Measurements from ENCODE around the gene OR5AR1. TPM values are rescaled to one million over a fixed set of nuclear protein-coding genes. Genes with fewer than 3 reads are reported as not detected.
A peak's percentile ranks its signal among the peaks of the same experiment; 100 is the strongest.
"Not testable (repeated sequence)": the region's sequence is repeated elsewhere in the genome, so short reads cannot be mapped to it uniquely, and the experiment has no call there.

The OR5AR1 gene
- total and polyA plus RNA-seq, 4 donors = not detected

DNA sequence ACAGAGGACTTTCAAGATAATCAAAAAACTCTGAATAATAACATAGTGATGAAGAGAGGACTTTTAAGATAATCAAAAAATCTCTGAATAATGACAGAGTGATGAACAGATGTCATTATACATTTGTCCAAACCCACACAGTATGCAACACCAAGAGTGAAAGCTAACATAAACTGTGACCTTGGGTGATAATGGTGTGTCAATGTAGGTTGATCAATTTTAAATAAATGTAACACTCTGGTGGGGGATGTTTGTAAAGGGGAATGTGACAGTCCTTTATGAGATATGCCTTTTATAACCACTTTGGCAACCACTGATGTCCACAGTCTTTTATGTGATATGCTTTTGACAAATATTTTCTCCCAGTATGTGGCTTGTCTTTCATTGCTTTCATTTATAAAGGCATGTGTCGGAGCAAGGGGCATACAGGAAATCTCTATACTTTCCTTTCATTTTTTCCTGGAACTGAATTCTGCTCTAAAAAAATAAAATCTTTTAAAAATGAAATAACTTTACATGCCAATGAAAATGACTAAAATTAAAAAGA, 25.1 kb downstream of the OR5AR1 start:
- 17 to 22% methylated on average over 1 of the region's 1 CpG for WGBS, 2 donors
- H3K36me3 ChIP-seq (ENCODE audit: control insufficient read depth in 1 of 2, insufficient read depth in 2 of 2, low read length in 1 of 2) = no peaks in the 10 kb centered on the region
- no peak overlapping the region for H3K27ac ChIP-seq (ENCODE audit: low read depth in 1 of 2, low read length in 2 of 2)
- H3K4me1 ChIP-seq (ENCODE audit: control insufficient read depth in 1 of 2, insufficient read depth in 2 of 2, low read length in 2 of 2) = no peaks in the 10 kb centered on the region
- peaks cover 2% of the 10 kb centered on the region for H3K9me3 ChIP-seq (ENCODE audit: control insufficient read depth, low read length)
- DNase-seq (no peak), ATAC-seq (ENCODE audit: low FRiP score) (no peak)
- no peak overlapping the region for H3K4me3 ChIP-seq (ENCODE audit: low read length in 2 of 2)
- intact Hi-C loops (cut with DNase I) = no loop called here
- H3K27me3 ChIP-seq (ENCODE audit: control insufficient read depth in 1 of 2, insufficient read depth in 2 of 2, low read length in 1 of 2) = no peaks in the 10 kb centered on the region

DNA sequence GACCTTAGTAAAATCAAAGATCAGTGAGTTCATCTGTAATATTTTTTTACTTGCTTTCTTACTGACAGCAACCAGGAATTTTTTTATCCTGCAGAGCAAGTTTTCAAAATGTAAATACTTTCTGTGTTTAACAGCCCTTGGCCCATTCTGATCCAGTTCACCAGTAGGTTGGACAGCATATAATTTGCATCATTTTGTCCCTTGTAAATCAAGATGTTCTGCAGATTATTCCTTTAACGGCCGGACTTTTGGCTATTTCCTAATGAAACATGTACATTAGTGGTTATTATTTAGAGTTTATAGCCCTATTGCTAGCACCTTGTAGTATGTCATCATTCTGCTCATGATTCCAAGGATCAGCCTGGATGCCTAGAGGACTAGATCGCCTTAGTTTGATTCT, 27.7 kb downstream of the OR5AR1 start:
- intact Hi-C loops (cut with DNase I); DNase-seq; H3K27me3 ChIP-seq (ENCODE audit: control insufficient read depth in 1 of 2, insufficient read depth in 2 of 2, low read length in 1 of 2); H3K36me3 ChIP-seq (ENCODE audit: control insufficient read depth in 1 of 2, insufficient read depth in 2 of 2, low read length in 1 of 2); H3K27ac ChIP-seq (ENCODE audit: low read depth in 1 of 2, low read length in 2 of 2); ATAC-seq (ENCODE audit: low FRiP score); H3K4me3 ChIP-seq (ENCODE audit: low read length in 2 of 2); H3K4me1 ChIP-seq (ENCODE audit: control insufficient read depth in 1 of 2, insufficient read depth in 2 of 2, low read length in 2 of 2); H3K9me3 ChIP-seq (ENCODE audit: control insufficient read depth, low read length): not testable (repeated sequence)
- 90% methylated on average over 3 of the region's 3 CpGs for WGBS, 2 donors

DNA sequence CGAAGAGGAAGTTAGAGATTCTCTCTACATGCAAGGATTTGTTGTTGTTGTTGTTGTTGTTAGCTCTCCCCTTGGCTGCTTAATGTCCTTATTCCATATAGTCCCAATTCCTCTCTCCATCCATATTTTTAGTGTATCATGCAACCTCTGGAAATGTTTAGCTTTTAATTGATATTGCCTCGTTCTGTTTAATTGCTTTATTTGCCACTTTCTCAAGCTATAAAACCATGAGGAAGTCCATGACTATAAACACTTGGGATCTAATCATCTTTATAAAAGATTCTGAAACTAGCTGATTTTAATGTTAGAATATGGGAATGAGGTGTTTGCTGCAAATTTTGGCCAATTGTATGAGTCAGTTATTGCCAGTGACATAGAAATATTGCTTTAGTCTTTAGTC, 29.9 kb downstream of the OR5AR1 start:
- Histone ChIP-seq H3K27me3 (ENCODE audit: control insufficient read depth in 1 of 2, insufficient read depth in 2 of 2, low read length in 1 of 2) (no peaks in the 10 kb centered on the region), H3K4me3 (ENCODE audit: low read length in 2 of 2) (no peak overlapping the region), H3K9me3 (ENCODE audit: control insufficient read depth, low read length) (no peaks in the 10 kb centered on the region), H3K27ac (ENCODE audit: low read depth in 1 of 2, low read length in 2 of 2) (no peak overlapping the region), H3K4me1 (ENCODE audit: control insufficient read depth in 1 of 2, insufficient read depth in 2 of 2, low read length in 2 of 2) (no peaks in the 10 kb centered on the region), H3K36me3 (ENCODE audit: control insufficient read depth in 1 of 2, insufficient read depth in 2 of 2, low read length in 1 of 2) (no peaks in the 10 kb centered on the region)
- 78 to 83% methylated on average over 2 of the region's 2 CpGs for WGBS, 2 donors
- DNase-seq (no peak), ATAC-seq (ENCODE audit: low FRiP score) (no peak)
- intact Hi-C loops (cut with DNase I) = no loop called here

DNA sequence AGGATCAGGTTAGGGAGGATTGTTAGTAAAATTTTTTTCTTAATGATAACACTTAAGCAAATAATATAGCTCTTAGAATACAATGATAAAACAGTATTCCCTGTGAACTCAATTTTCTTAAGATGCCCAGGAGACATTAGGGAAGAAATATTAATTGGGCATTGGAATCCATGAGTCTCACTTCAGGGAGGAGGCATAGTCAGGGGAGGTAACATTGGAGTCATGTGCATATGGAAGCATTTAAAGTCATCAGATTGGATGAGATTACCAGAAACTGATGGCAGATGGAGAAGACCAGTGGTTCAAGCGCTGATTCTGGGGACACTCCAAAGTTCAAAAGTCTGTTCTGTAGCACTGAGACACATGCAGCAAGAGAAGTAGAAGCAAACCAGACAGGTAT, 35.3 kb downstream of the OR5AR1 start, which contains the start of gene OR9G1:
OR9G1 (plus strand) TSS at position 301 of the 400 bp plus-strand sequence. CDS start 1,293 bp downstream, outside the sequence.
- no peaks in the 10 kb centered on the region for H3K27me3 ChIP-seq (ENCODE audit: control insufficient read depth in 1 of 2, insufficient read depth in 2 of 2, low read length in 1 of 2)
- no peaks in the 10 kb centered on the region for H3K9me3 ChIP-seq (ENCODE audit: control insufficient read depth, low read length)
- H3K4me3 ChIP-seq (ENCODE audit: low read length in 2 of 2) = no peak within 1 kb of the TSS
- ATAC-seq (ENCODE audit: low FRiP score) (no peak), DNase-seq (no peak)
- H3K27ac ChIP-seq (ENCODE audit: low read depth in 1 of 2, low read length in 2 of 2) = no peak within 1 kb of the TSS
- 81 to 88% methylated on average over 1 of the region's 1 CpG for WGBS, 2 donors
- H3K4me1 ChIP-seq (ENCODE audit: control insufficient read depth in 1 of 2, insufficient read depth in 2 of 2, low read length in 2 of 2) = no peaks in the 10 kb centered on the region
- no peaks in the 10 kb centered on the region for H3K36me3 ChIP-seq (ENCODE audit: control insufficient read depth in 1 of 2, insufficient read depth in 2 of 2, low read length in 1 of 2)
- intact Hi-C loops (cut with DNase I) = no loop called here

DNA sequence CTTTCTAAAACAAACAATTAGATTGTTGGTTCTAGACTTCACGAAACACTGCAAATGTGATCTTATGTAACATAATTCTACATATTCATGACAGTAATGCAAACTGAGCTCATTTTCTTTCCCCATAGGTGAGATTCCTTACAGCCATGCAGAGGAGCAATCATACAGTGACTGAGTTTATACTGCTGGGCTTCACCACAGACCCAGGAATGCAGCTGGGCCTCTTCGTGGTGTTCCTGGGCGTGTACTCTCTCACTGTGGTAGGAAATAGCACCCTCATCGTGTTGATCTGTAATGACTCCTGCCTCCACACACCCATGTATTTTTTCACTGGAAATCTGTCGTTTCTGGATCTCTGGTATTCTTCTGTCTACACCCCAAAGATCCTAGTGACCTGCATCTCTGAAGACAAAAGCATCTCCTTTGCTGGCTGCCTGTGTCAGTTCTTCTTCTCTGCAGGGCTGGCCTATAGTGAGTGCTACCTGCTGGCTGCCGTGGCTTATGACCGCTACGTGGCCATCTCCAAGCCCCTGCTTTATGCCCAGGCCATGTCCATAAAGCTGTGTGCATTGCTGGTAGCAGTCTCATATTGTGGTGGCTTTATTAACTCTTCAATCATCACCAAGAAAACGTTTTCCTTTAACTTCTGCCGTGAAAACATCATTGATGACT, 36.9 kb downstream of the OR5AR1 start:
- Histone ChIP-seq H3K9me3 (ENCODE audit: control insufficient read depth, low read length) (no peaks in the 10 kb centered on the region), H3K4me1 (ENCODE audit: control insufficient read depth in 1 of 2, insufficient read depth in 2 of 2, low read length in 2 of 2) (no peaks in the 10 kb centered on the region), H3K27ac (ENCODE audit: low read depth in 1 of 2, low read length in 2 of 2) (no peak overlapping the region), H3K4me3 (ENCODE audit: low read length in 2 of 2) (no peak overlapping the region), H3K36me3 (ENCODE audit: control insufficient read depth in 1 of 2, insufficient read depth in 2 of 2, low read length in 1 of 2) (no peaks in the 10 kb centered on the region), H3K27me3 (ENCODE audit: control insufficient read depth in 1 of 2, insufficient read depth in 2 of 2, low read length in 1 of 2) (no peaks in the 10 kb centered on the region)
- 52 to 54% methylated on average over 10 of the region's 10 CpGs for WGBS, 2 donors
- ATAC-seq (ENCODE audit: low FRiP score) (peak; percentile 73), DNase-seq (no peak)
- intact Hi-C loops (cut with DNase I) = no loop called here

DNA sequence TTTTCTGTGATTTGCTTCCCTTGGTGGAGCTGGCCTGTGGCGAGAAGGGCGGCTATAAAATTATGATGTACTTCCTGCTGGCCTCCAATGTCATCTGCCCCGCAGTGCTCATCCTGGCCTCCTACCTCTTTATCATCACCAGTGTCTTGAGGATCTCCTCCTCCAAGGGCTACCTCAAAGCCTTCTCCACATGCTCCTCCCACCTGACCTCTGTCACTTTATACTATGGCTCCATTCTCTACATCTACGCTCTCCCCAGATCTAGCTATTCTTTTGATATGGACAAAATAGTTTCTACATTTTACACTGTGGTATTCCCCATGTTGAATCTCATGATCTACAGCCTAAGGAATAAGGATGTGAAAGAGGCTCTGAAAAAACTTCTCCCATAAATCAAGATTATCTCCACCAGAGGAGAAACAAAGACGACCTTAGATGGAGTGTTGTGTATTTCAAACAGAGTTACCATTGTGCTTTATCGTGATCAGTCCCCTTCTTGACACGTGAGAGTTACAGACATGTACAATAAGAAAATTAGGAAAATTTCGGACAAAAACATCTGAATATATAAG, 37.5 kb downstream of the OR5AR1 start:
- no peak for DNase-seq
- Histone ChIP-seq H3K4me3 (ENCODE audit: low read length in 2 of 2) (no peak overlapping the region), H3K27ac (ENCODE audit: low read depth in 1 of 2, low read length in 2 of 2) (no peak overlapping the region), H3K9me3 (ENCODE audit: control insufficient read depth, low read length) (peaks cover 1% of the 10 kb centered on the region), H3K4me1 (ENCODE audit: control insufficient read depth in 1 of 2, insufficient read depth in 2 of 2, low read length in 2 of 2) (no peaks in the 10 kb centered on the region), H3K27me3 (ENCODE audit: control insufficient read depth in 1 of 2, insufficient read depth in 2 of 2, low read length in 1 of 2) (no peaks in the 10 kb centered on the region), H3K36me3 (ENCODE audit: control insufficient read depth in 1 of 2, insufficient read depth in 2 of 2, low read length in 1 of 2) (no peaks in the 10 kb centered on the region)
- 60 to 64% methylated on average over 8 of the region's 8 CpGs for WGBS, 2 donors
- ATAC-seq (ENCODE audit: low FRiP score) = peak; percentile 54
- intact Hi-C loops (cut with DNase I) = no loop called here

DNA sequence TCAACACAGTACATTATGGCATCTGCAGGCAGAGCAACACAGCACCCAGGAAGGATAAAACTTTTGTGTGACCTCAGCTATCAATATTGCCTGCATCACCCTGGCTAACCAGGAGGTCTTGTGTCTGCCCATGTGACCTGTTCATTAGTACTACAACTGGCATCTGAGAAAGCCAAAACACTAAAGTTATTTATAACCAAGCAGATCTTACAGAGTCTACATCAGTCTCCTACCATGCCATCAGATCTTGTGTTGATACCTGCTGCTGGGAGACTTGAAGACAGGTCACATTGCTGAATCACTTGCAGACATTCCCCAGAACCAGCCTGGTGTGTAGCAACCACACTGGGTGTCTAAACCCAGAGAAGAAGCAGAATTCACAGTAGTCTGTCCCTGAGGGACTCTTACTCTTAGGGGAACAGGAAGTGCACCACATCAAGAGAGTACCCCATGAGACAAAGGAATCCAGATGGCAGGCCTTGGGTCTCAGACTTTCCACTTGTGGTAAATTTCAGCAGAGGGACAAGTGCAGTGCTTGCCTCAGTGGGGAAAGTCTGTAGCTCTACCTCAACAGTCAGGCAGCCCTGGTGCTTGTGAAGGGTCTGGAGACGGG, 42.4 kb downstream of the OR5AR1 start:
- Histone ChIP-seq H3K27ac (ENCODE audit: low read depth in 1 of 2, low read length in 2 of 2) (no peak overlapping the region), H3K36me3 (ENCODE audit: control insufficient read depth in 1 of 2, insufficient read depth in 2 of 2, low read length in 1 of 2) (no peaks in the 10 kb centered on the region), H3K4me1 (ENCODE audit: control insufficient read depth in 1 of 2, insufficient read depth in 2 of 2, low read length in 2 of 2) (no peaks in the 10 kb centered on the region), H3K27me3 (ENCODE audit: control insufficient read depth in 1 of 2, insufficient read depth in 2 of 2, low read length in 1 of 2) (no peaks in the 10 kb centered on the region), H3K9me3 (ENCODE audit: control insufficient read depth, low read length) (peaks cover 1% of the 10 kb centered on the region), H3K4me3 (ENCODE audit: low read length in 2 of 2) (no peak overlapping the region)
- 54 to 63% methylated on average over 1 of the region's 1 CpG for WGBS, 2 donors
- DNase-seq = no peak
- intact Hi-C loops (cut with DNase I) = no loop called here
- ATAC-seq (ENCODE audit: low FRiP score) = peak; percentile 51

DNA sequence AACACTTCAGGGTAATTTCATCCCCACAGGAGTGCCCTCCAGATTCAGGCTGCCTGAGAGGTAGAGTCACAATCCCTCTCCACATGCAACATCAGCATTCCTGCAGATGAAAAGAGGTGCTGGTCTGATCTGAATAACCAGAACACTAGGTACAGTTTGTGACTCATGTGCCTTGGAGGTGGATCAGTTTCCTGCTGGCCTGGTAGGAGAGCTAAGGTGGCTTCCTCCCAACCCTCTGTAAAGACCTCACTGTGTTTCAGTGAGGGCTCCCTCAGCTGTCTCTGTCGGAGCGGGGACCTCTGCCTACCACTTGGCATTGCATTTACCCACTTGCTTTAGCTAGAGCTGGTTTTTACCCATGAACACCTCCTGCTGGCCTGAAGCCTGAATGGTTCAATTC, 43.0 kb downstream of the OR5AR1 start:
- H3K36me3 ChIP-seq (ENCODE audit: control insufficient read depth in 1 of 2, insufficient read depth in 2 of 2, low read length in 1 of 2) = no peaks in the 10 kb centered on the region
- intact Hi-C loops (cut with DNase I) = no loop called here
- H3K4me3 ChIP-seq (ENCODE audit: low read length in 2 of 2) = no peak overlapping the region
- H3K27ac ChIP-seq (ENCODE audit: low read depth in 1 of 2, low read length in 2 of 2) = no peak overlapping the region
- no peaks in the 10 kb centered on the region for H3K27me3 ChIP-seq (ENCODE audit: control insufficient read depth in 1 of 2, insufficient read depth in 2 of 2, low read length in 1 of 2)
- ATAC-seq (ENCODE audit: low FRiP score) (peak; percentile 19), DNase-seq (no peak)
- WGBS, 2 donors = 89% methylated on average over 2 of the region's 2 CpGs
- H3K9me3 ChIP-seq (ENCODE audit: control insufficient read depth, low read length) = peaks cover 1% of the 10 kb centered on the region
- no peaks in the 10 kb centered on the region for H3K4me1 ChIP-seq (ENCODE audit: control insufficient read depth in 1 of 2, insufficient read depth in 2 of 2, low read length in 2 of 2)

DNA sequence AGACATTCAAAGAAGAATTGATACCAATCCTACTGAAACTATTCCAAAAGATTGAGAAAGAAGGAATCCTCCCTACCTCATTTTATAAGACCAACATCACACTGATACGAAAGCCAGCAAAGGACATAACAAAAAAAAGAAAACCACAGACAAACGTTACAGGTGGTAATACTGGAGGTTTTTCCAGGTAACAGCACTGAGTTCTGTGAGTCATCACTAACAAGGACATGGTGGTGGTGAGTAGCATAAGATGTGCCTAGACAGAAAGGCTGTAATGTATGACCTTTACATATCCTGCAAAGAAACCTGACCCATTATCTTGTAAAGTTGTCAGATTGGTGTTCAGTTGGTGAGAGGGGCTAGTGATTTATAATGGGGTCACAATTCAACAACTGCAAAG, 50.7 kb downstream of the OR5AR1 start:
- H3K36me3 ChIP-seq (ENCODE audit: control insufficient read depth in 1 of 2, insufficient read depth in 2 of 2, low read length in 1 of 2) = no peaks in the 10 kb centered on the region
- H3K4me1 ChIP-seq (ENCODE audit: control insufficient read depth in 1 of 2, insufficient read depth in 2 of 2, low read length in 2 of 2) = no peaks in the 10 kb centered on the region
- no peaks in the 10 kb centered on the region for H3K27me3 ChIP-seq (ENCODE audit: control insufficient read depth in 1 of 2, insufficient read depth in 2 of 2, low read length in 1 of 2)
- no peak overlapping the region for H3K27ac ChIP-seq (ENCODE audit: low read depth in 1 of 2, low read length in 2 of 2)
- no peak for DNase-seq
- no peaks in the 10 kb centered on the region for H3K9me3 ChIP-seq (ENCODE audit: control insufficient read depth, low read length)
- 64 to 75% methylated on average over 2 of the region's 2 CpGs for WGBS, 2 donors
- intact Hi-C loops (cut with DNase I) = no loop called here
- H3K4me3 ChIP-seq (ENCODE audit: low read length in 2 of 2) = no peak overlapping the region
- ATAC-seq (ENCODE audit: low FRiP score) = no peak
